Natural killer cell (primary cell): ENCODE measurements around the gene EEF2. TPM values are rescaled to one million over a fixed set of nuclear protein-coding genes. Genes with fewer than 3 reads are reported as not detected.
A peak's percentile ranks its signal among the peaks of the same experiment; 100 is the strongest.
"Not testable (repeated sequence)": the region's sequence is repeated elsewhere in the genome, so short reads cannot be mapped to it uniquely, and the experiment has no call there.

ENCODE experiments used
- ATAC-seq, 3 donors: fragments of 150-1000 bp in 2 of 3; fragments of 200-7000 bp in 1 of 3; cut with Tn5 transposase; 1 replicate in 1 of 3; 2 replicates in 2 of 3; pipeline ENCODE4 v1.10.0; 2021; ENCODE audit warnings: mild to moderate bottlenecking in 2 of 3, moderate library complexity in 2 of 3
- DNase-seq, 2 donors: peaks; one replicate each; pipeline versions ENCODE4 v3.0.0 to v3.0.0-alpha.2; 2013 to 2021; ENCODE audit warnings: mixed read lengths in 1 of 2
- H3K27ac ChIP-seq: one replicate; pipeline ENCODE4 v1.5.1; 2013; ENCODE audit warnings: mild to moderate bottlenecking, low read length
- H3K27me3 ChIP-seq: one replicate; pipeline ENCODE4 v1.6.1; 2013; ENCODE audit warnings: low read length; ENCODE audit not compliant: control insufficient read depth, insufficient read depth
- H3K36me3 ChIP-seq: one replicate; pipeline ENCODE4 v1.6.1; 2013; ENCODE audit warnings: low read length; ENCODE audit not compliant: control insufficient read depth, insufficient read depth
- H3K4me1 ChIP-seq: one replicate; pipeline ENCODE4 v1.6.1; 2013; ENCODE audit warnings: low read length; ENCODE audit not compliant: control insufficient read depth, insufficient read depth
- H3K4me3 ChIP-seq: one replicate; pipeline ENCODE4 v1.5.1; 2013; ENCODE audit warnings: low read length
- H3K9me3 ChIP-seq: one replicate; pipeline ENCODE4 v1.6.1; 2013; ENCODE audit warnings: low read length; ENCODE audit not compliant: control insufficient read depth, insufficient read depth
- H3K27ac Mint-ChIP-seq, 2 donors: one replicate each; pipeline ENCODE4 v1.8.0; 2022; ENCODE audit warnings: mild to moderate bottlenecking in 2 of 2, mixed read lengths in 2 of 2, moderate library complexity in 1 of 2
- H3K27me3 Mint-ChIP-seq, 2 donors: one replicate each; pipeline ENCODE4 v1.8.0; 2022; ENCODE audit warnings: low read depth in 2 of 2, mixed read lengths in 2 of 2
- H3K36me3 Mint-ChIP-seq: one replicate; pipeline ENCODE4 v1.8.0; 2022; ENCODE audit warnings: mixed read lengths
- H3K4me1 Mint-ChIP-seq, 2 donors: one replicate each; pipeline ENCODE4 v1.8.0; 2022; ENCODE audit warnings: mixed read lengths in 2 of 2
- H3K4me3 Mint-ChIP-seq: one replicate; pipeline ENCODE4 v1.8.0; 2022; ENCODE audit warnings: mild to moderate bottlenecking, moderate library complexity, mixed read lengths
- H3K9me3 Mint-ChIP-seq, 2 donors: one replicate each; pipeline ENCODE4 v1.8.0; 2022; ENCODE audit warnings: mixed read lengths in 2 of 2
- WGBS: methylation state at CpG from one replicate; pipeline ENCODE4 v1.1.7; 2013; ENCODE audit warnings: missing lambda C conversion rate; ENCODE audit not compliant: insufficient coverage; 5-methylcytosine and 5-hydroxymethylcytosine counted together
- intact Hi-C: fragments of 100-400 bp; cut with micrococcal nuclease; formaldehyde crosslinking; loops from one replicate; pipeline ENCODE4 v1.14.2; 2022
- total RNA-seq, 4 donors: library from RNA; stranded (reverse); fragments of 120-200 nt in 1 of 4; gene quantifications; one replicate each; pipeline versions ENCODE4 v1.2.3 to v1.2.4, GENCODE V29; 2013 to 2022
- TF ChIP-seq, protein P1 (sequence below): fragments of 200-600 bp; IDR thresholded peaks from one replicate; pipeline ENCODE4 v1.8.0; 2022; ENCODE audit warnings: antibody characterized with exemption

The EEF2 gene
- total RNA-seq, 3 donors from 2014 or later (not counting 1 experiment from before 2014, with no cell fraction given), result 1,302 to 1,442 (median 1,437) TPM

DNA sequence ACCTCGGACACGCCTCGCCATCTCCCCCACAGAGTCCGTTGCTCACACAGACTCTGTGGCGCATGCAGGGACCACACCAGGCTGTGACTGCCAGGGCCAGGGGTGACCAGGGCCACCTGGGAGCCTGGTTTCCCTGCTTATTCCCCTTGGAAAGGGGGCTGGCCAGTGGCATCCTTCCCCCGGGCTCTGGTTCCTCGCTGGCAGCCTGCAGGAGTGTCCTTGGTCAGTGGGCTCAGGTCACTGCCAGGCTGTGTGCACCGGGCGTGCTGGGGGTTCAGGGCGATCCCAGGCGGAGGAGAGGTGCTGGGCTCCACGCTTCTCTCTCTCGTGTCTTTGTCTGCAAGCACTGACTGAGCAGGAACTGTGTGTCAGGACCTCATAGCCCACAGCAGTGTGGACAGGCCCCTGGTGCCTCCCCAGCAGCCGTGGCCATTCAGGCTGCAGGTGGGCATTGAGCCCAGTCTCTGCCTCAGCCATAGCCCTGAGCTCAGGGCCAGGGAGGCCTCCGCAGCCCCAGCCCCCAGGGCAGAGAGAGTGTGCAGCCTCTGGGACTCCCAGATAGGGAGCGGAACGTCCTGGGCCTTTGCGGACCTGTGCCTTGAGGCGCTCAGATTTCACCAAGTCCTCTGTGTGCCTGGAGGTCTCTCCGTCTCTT lies 28.8 kb upstream of the EEF2 start:
- Mint-ChIP-seq H3K27me3 (no peaks in the 10 kb centered on the region), H3K4me1 (peaks cover 20 to 61% of the 10 kb centered on the region in 2 donors), H3K36me3 (no peaks in the 10 kb centered on the region), H3K27ac (no peak overlapping the region), H3K4me3 (no peak overlapping the region), H3K9me3 (no peaks in the 10 kb centered on the region)
- TF ChIP-seq, protein P1, sequence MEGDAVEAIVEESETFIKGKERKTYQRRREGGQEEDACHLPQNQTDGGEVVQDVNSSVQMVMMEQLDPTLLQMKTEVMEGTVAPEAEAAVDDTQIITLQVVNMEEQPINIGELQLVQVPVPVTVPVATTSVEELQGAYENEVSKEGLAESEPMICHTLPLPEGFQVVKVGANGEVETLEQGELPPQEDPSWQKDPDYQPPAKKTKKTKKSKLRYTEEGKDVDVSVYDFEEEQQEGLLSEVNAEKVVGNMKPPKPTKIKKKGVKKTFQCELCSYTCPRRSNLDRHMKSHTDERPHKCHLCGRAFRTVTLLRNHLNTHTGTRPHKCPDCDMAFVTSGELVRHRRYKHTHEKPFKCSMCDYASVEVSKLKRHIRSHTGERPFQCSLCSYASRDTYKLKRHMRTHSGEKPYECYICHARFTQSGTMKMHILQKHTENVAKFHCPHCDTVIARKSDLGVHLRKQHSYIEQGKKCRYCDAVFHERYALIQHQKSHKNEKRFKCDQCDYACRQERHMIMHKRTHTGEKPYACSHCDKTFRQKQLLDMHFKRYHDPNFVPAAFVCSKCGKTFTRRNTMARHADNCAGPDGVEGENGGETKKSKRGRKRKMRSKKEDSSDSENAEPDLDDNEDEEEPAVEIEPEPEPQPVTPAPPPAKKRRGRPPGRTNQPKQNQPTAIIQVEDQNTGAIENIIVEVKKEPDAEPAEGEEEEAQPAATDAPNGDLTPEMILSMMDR, result no peak
- intact Hi-C loops, result no loop called here
- no peak for ATAC-seq
- Histone ChIP-seq H3K27me3 (no peaks in the 10 kb centered on the region), H3K4me1 (peaks cover 43% of the 10 kb centered on the region), H3K9me3 (no peaks in the 10 kb centered on the region), H3K27ac (no peak overlapping the region), H3K36me3 (peaks cover 29% of the 10 kb centered on the region), H3K4me3 (no peak overlapping the region)
- 96% methylated on average over 20 of the region's 20 CpGs for WGBS
- no peak for DNase-seq

DNA sequence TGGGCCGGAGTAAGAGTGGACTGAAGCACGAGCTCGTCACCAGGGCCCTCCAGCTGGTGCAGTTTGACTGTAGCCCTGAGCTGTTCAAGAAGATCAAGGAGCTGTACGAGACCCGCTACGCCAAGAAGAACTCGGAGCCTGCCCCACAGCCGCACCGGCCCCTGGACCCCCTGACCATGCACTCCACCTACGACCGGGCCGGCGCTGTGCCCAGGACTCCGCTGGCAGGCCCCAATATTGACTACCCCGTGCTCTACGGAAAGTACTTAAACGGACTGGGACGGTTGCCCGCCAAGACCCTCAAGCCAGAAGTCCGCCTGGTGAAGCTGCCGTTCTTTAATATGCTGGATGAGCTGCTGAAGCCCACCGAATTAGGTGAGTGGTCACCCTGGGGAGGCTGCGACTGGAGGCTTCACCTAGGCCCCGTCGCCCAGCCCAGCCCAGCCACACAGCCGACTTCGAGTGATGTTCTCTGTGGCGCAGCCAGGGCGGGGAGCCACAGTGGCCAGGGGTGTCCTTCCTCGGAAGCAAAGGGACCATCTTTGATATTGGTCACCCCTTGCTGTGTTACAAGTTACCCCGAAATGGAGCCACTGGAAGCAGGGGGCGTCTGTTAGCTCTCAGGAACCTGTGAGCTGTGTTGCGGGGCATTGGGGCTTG lies 27.8 kb upstream of the EEF2 start:
- Mint-ChIP-seq H3K27me3 (no peaks in the 10 kb centered on the region), H3K36me3 (no peaks in the 10 kb centered on the region), H3K4me3 (no peak overlapping the region), H3K27ac (no peak overlapping the region), H3K9me3 (no peaks in the 10 kb centered on the region), H3K4me1 (peaks cover 20 to 62% of the 10 kb centered on the region in 2 donors)
- DNase-seq (no peak), ATAC-seq (no peak)
- H3K4me3 ChIP-seq, result no peak overlapping the region
- H3K4me1 ChIP-seq, result peaks cover 52% of the 10 kb centered on the region
- no peak overlapping the region for H3K27ac ChIP-seq
- 98% methylated on average over 33 of the region's 33 CpGs for WGBS
- TF ChIP-seq, protein P1, result no peak
- peaks cover 29% of the 10 kb centered on the region for H3K36me3 ChIP-seq
- intact Hi-C loops, result no loop called here
- no peaks in the 10 kb centered on the region for H3K27me3 ChIP-seq
- H3K9me3 ChIP-seq, result no peaks in the 10 kb centered on the region

DNA sequence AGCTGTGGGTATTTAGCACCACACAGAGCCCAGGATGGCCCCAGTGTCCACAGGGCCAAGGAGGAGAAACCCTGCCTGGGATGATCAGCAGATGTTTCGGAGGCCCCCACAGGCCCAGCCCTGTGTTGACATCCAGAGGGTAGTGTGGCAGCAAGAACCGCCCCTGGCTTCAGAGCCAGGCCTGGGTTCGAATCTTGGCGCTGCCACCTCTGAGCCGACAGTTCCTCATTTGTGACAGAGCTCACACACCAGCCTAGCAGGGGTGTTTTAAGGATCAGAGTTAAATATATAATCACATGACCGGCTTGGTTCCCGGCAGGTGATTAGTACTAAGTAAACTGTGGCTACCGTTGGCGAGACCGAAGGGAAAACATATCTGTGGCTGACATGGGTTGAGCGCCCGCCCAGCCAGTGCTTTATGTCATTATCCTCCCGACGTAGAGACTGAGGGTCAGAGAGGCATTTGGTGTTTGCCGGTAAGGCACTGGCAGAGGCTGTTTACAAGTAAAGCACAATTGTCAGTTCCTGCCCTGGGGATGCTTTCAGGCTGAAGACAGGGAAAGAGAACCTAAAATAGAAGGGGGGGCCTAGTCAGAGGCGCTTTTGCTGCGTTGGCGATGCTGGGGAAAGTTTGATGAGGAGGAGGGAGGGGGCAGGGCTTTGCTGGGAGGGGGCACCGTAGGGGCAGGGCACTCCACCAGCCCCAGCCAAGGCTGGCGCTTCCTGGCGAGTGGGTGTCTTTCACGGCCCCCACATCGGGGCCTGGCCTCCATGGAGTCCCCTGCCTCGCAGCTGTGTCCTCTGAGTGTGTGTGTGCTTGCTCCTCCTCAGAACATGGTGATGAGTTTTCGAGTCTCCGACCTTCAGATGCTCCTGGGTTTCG lies 27.1 kb upstream of the EEF2 start:
- DNase-seq, result no peak
- Mint-ChIP-seq H3K36me3 (no peaks in the 10 kb centered on the region), H3K27ac (no peak overlapping the region), H3K4me3 (no peak overlapping the region), H3K9me3 (no peaks in the 10 kb centered on the region), H3K27me3 (no peaks in the 10 kb centered on the region), H3K4me1 (peaks cover 20 to 59% of the 10 kb centered on the region in 2 donors)
- WGBS, result 94% methylated on average over 27 of the region's 27 CpGs
- TF ChIP-seq, protein P1, result no peak
- intact Hi-C loops, result no loop called here
- H3K27me3 ChIP-seq, result no peaks in the 10 kb centered on the region
- no peak overlapping the region for H3K4me3 ChIP-seq
- H3K27ac ChIP-seq, result no peak overlapping the region
- no peak for ATAC-seq
- peaks cover 29% of the 10 kb centered on the region for H3K36me3 ChIP-seq
- peaks cover 54% of the 10 kb centered on the region for H3K4me1 ChIP-seq
- no peaks in the 10 kb centered on the region for H3K9me3 ChIP-seq

DNA sequence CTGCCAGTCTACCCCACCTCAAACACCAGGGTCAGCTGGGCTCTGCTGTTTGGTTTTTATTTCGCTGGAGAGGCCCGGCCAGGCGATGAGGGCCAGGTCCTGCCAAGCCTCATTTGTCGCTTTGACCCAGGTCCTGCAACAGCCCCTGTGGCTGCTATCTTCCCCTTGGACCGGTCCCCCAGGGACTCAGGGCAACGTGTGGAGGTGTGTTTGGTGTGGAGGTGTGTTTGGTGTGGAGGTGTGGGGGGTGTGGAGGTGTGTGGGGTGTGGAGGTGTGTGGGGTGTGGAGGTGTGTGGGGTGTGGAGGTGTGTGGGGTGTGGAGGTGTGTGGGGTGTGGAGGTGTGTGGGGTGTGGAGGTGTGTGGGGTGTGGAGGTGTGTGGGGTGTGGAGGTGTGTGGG lies 26.2 kb upstream of the EEF2 start:
- H3K36me3 ChIP-seq, result peaks cover 29% of the 10 kb centered on the region
- H3K9me3 Mint-ChIP-seq, H3K27ac ChIP-seq, H3K36me3 Mint-ChIP-seq, H3K4me3 ChIP-seq, H3K27me3 ChIP-seq, H3K9me3 ChIP-seq, H3K27me3 Mint-ChIP-seq, DNase-seq, intact Hi-C loops, ATAC-seq: not testable (repeated sequence)
- Mint-ChIP-seq H3K4me1 (peaks cover 19 to 55% of the 10 kb centered on the region in 2 donors), H3K27ac (peak overlapping the region in 1 of 2 donors; percentile 52), H3K4me3 (peak overlapping the region; percentile 71)
- peaks cover 60% of the 10 kb centered on the region for H3K4me1 ChIP-seq
- 94% methylated on average over 6 of the region's 6 CpGs for WGBS
